ENCODE measurements around the gene ZNF385A. TPM values are rescaled to one million over a fixed set of nuclear protein-coding genes. Genes with fewer than 3 reads are reported as not detected.

Gene ZNF385A
- total and polyA plus RNA-seq, 9 of the 15 experiments (the other 6 are each of a cell fraction or from before 2014, with no cell fraction given): 1.0 to 111 (median 7.7) TPM

DNA sequence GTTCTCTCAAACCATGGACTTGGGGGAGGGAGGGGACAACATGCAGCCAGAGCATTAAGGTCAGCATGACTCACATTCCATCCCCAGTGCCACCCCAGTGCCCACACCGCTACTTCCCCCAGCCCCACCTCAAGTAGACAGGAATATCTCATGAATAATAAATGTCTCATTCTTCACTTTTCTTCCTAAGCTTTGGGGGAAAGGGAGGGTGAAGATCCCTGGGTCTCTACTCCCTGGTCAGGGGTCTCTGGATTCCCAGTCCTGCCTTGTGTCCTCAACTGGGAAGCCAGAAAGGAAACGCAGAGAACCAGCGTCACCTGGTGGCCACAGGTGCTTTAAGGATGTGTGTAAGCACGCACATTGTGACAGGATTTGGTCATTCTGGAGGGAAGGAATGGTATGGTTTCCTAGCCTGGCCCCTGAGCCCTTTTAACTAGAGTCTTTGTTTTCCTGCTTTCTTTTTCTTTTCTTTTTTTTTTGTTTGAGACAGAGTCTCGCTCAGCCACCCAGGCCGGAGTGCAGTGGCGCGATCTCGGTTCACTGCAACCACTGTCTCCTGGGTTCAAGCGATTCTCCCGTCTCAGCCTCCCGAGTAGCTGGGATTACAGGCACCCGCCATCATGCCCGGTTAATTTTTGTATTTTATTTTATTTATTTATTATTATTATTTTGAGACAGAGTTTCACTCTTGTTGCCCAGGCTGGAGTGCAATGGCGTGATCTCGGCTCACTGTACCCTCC, 23.6 kb downstream of the ZNF385A start (continued):
- TF ChIP-seq FOXP1 (CRISPR knock-in tag; IDR thresholded peaks at IDR 0.05) (no peak), L3MBTL2 (IDR thresholded peaks at IDR 0.05) (peak; percentile 48), RCOR1 (IDR thresholded peaks at IDR 0.05; ENCODE audit: borderline replicate concordance in 1 of 2, low read depth in 2 of 2, low read length in 2 of 2) (peak in 1 of 2 experiments; percentile 61; a peak in 2 of 4 replicates), SNIP1 (IDR thresholded peaks at IDR 0.05; ENCODE audit: low read depth) (0 out of 2 replicates have a peak, but pooled peaks have one; percentile 8), PRMT5 (CRISPR knock-in tag; IDR thresholded peaks at IDR 0.05) (no peak), JUND (IDR thresholded peaks at IDR 0.05; ENCODE audit: borderline replicate concordance, low read depth, low read length) (no peak), JUND (tag; IDR thresholded peaks at IDR 0.05; ENCODE audit: borderline replicate concordance, low read depth, low read length) (peak; percentile 62; the same call in 2 of the 3 replicates), TAL1 (IDR thresholded peaks at IDR 0.05) (no peak), STAT6 (CRISPR knock-in tag; IDR thresholded peaks at IDR 0.05) (no peak), ZNF699 (CRISPR knock-in tag; IDR thresholded peaks at IDR 0.05; ENCODE audit: insufficient replicate concordance) (no peak), ZNF780A (CRISPR knock-in tag; IDR thresholded peaks at IDR 0.05) (no peak), HDAC1 (IDR thresholded peaks at IDR 0.05) (peak in 1 of 2 experiments; percentile 53; a peak in 1 of 4 replicates), ARID1B (IDR thresholded peaks at IDR 0.05) (0 out of 2 replicates have a peak, but pooled peaks have one; percentile 27), ZNF232 (CRISPR knock-in tag; IDR thresholded peaks at IDR 0.05) (no peak), SNAPC5 (CRISPR knock-in tag; IDR thresholded peaks at IDR 0.05) (no peak), TCF7L2 (IDR thresholded peaks at IDR 0.05; ENCODE audit: low read depth, low read length) (no peak), JUN (IDR thresholded peaks at IDR 0.05; ENCODE audit: borderline replicate concordance, low read depth, low read length) (0 out of 2 replicates have a peak, but pooled peaks have one; percentile 46), JUN (CRISPR knock-in tag; IDR thresholded peaks at IDR 0.05; ENCODE audit: borderline replicate concordance) (no peak), SIRT6 (IDR thresholded peaks at IDR 0.05; ENCODE audit: low read depth, low read length) (no peak), SIN3B (IDR thresholded peaks at IDR 0.05; ENCODE audit: low read depth) (no peak), ZNF41 (CRISPR knock-in tag; conservative IDR thresholded peaks at IDR 0.05) (no peak), TEAD1 (CRISPR knock-in tag; IDR thresholded peaks at IDR 0.05) (0 out of 4 replicates have a peak, but pooled peaks of 1 of the 2 experiments have one; percentile 31), GABPB1 (CRISPR knock-in tag; IDR thresholded peaks at IDR 0.05) (0 out of 2 replicates have a peak, but pooled peaks have one; percentile 22), SNRNP70 (optimal IDR thresholded peaks at IDR 0.05; ENCODE audit: low read depth, low read length) (no peak)
- TF ChIP-seq, protein P1, sequence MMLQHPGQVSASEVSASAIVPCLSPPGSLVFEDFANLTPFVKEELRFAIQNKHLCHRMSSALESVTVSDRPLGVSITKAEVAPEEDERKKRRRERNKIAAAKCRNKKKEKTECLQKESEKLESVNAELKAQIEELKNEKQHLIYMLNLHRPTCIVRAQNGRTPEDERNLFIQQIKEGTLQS (IDR thresholded peaks at IDR 0.05): peak; percentile 62
- TF ChIP-seq, protein P1 (CRISPR knock-in tag; conservative IDR thresholded peaks at IDR 0.05): no peak
